ENCODE results near the gene AP5B1. TPM values are rescaled to one million over a fixed set of nuclear protein-coding genes. Genes with fewer than 3 reads are reported as not detected.
A peak's percentile ranks its signal among the peaks of the same experiment; 100 is the strongest.

The AP5B1 gene
- total RNA-seq, 1 experiment from 2014 or later: 24.2 TPM

DNA sequence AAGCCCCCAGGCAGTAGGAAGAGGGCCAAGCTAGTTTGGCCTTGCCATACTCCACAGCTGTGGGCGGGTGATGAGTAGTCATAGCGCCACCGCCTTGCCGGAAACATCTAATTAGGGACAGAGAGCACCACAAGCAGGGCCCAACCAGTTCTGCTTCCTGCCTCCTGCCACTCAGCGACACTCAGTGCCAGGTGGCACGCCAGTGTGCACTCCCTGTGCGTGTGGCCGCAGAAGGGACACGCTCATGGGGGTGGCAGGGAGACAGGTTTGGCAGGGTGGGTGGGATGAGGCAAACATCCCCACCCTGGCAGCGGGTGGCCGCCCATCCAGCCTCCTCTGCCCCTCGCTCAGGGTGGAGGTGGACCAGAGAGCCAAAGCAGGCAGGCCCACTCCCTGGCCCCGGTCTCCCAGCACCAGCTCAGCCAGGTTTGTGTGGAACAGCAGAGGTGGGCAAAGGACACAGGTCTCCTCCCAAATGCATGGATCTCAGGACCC is 11.0 kb upstream of the AP5B1 start:
- peaks cover 61% of the 10 kb centered on the region for H3K4me1 ChIP-seq (ENCODE audit: insufficient read depth, low read length)
- peaks cover 10% of the 10 kb centered on the region; the same call in 1 of the 2 replicates for H3K36me3 ChIP-seq (ENCODE audit: low read depth, low read length)
- H3K27me3 ChIP-seq (ENCODE audit: low read length): no peaks in the 10 kb centered on the region; the same call in 1 of the 2 replicates
- CTCF ChIA-PET: interaction anchor here (0.8 to 3.2 kb wide), 2 partner anchors 12 to 26 kb away, joined by 6 to 17 read pairs; partner anchors contain the start of gene AP5B1
- peak overlapping the region; percentile 39; the same call in 1 of the 2 replicates for H3K4me3 ChIP-seq (ENCODE audit: low read length)
- peaks cover 48% of the 10 kb centered on the region for H3K79me2 ChIP-seq (ENCODE audit: low read length)
- peak; percentile 77 for DNase-seq
- 0 out of 2 replicates have a peak overlapping the region, but pooled peaks have one; percentile 1 for H3K9ac ChIP-seq (ENCODE audit: low read length)
- POLR2A ChIA-PET (ENCODE audit: unreplicated experiment): interaction anchor here (0.5 kb wide), 1 partner anchor 209 kb away, joined by 18 read pairs; no protein-coding TSS in a partner anchor
- no peaks in the 10 kb centered on the region for H3K9me3 ChIP-seq (ENCODE audit: low read length)
- H3K4me2 ChIP-seq (ENCODE audit: low read length): peak overlapping the region; percentile 72
- no peaks in the 10 kb centered on the region for H3F3A ChIP-seq (ENCODE audit: low read length, unreplicated experiment)
- H3K9me2 ChIP-seq (replicated peaks; ENCODE audit: low read length): no peaks in the 10 kb centered on the region
- no peak for TF ChIP-seq EZH2 (IDR thresholded peaks at IDR 0.05; ENCODE audit: low read length, unreplicated experiment)
- TF ChIP-seq, protein P1, sequence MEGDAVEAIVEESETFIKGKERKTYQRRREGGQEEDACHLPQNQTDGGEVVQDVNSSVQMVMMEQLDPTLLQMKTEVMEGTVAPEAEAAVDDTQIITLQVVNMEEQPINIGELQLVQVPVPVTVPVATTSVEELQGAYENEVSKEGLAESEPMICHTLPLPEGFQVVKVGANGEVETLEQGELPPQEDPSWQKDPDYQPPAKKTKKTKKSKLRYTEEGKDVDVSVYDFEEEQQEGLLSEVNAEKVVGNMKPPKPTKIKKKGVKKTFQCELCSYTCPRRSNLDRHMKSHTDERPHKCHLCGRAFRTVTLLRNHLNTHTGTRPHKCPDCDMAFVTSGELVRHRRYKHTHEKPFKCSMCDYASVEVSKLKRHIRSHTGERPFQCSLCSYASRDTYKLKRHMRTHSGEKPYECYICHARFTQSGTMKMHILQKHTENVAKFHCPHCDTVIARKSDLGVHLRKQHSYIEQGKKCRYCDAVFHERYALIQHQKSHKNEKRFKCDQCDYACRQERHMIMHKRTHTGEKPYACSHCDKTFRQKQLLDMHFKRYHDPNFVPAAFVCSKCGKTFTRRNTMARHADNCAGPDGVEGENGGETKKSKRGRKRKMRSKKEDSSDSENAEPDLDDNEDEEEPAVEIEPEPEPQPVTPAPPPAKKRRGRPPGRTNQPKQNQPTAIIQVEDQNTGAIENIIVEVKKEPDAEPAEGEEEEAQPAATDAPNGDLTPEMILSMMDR (conservative IDR thresholded peaks at IDR 0.05; ENCODE audit: low read depth, low read length): 0 out of 2 replicates have a peak, but pooled peaks have one; percentile 12
- TF ChIP-seq EZH2phosphoT487 (IDR thresholded peaks at IDR 0.05; ENCODE audit: borderline replicate concordance, low read length): peak; percentile 89
- intact Hi-C loops (cut with micrococcal nuclease): no loop called here
- no peak overlapping the region for H2AFZ ChIP-seq (ENCODE audit: low read length)
- H4K20me1 ChIP-seq (ENCODE audit: low read length): peaks cover 29% of the 10 kb centered on the region; the same call in 1 of the 2 replicates
- H3K27ac ChIP-seq (ENCODE audit: low read length): peak overlapping the region; percentile 57
- BruUV-seq (replicated peaks): no TSS peak
- peak; percentile 51 for ATAC-seq

DNA sequence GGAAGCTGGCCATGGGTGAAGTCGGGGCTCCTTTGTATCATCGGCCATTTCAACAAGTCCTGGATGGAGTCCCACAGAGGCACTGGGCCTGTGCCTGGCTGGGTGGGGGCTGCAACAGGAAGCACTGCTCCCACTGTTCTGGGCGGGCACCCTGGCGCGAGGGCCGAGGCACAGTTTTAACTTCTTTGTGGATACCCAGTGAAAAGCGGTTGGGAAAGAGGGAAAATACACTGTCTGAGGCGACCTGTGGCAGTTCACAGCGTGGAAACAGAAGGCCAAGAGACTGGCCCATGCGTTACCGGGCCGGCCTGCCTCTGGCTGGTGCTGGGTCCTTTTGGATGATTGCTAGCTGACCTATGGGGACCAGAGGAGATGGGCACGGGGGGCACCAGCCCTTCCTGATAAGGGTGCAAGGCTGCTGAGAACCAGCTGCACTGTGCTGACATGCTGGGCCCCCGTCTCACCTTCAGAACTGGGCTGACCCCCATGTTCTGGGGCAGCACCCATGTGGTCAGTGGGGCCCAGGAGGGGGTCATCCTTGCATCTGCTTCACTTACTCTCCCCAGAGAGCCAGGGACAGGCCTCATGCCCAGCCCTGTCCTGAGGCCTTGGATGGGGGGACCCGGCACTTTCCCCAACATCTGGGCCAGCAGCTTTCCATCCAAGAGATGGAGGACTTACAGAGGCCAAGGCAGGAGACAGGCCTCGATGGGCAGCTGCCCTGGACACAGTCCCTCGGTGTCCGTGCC is 10.3 kb upstream of the AP5B1 start:
- H3K4me3 ChIP-seq (ENCODE audit: low read length): no peak overlapping the region
- no peak for DNase-seq
- H3K79me2 ChIP-seq (ENCODE audit: low read length): peaks cover 48% of the 10 kb centered on the region
- H3K9ac ChIP-seq (ENCODE audit: low read length): no peak overlapping the region
- peak overlapping the region; percentile 72 for H3K4me2 ChIP-seq (ENCODE audit: low read length)
- no peaks in the 10 kb centered on the region for H3K9me3 ChIP-seq (ENCODE audit: low read length)
- no TSS peak for BruUV-seq (replicated peaks)
- no peak overlapping the region for H3K27ac ChIP-seq (ENCODE audit: low read length)
- no peaks in the 10 kb centered on the region; the same call in 1 of the 2 replicates for H3K27me3 ChIP-seq (ENCODE audit: low read length)
- ATAC-seq: no peak
- POLR2A ChIA-PET (ENCODE audit: unreplicated experiment): no interaction called here
- intact Hi-C loops (cut with micrococcal nuclease): no loop called here
- no peak for TF ChIP-seq EZH2phosphoT487 (IDR thresholded peaks at IDR 0.05; ENCODE audit: borderline replicate concordance, low read length)
- CTCF ChIA-PET: interaction anchor here (0.8 to 3.2 kb wide), 2 partner anchors 11 to 27 kb away, joined by 6 to 17 read pairs; partner anchors contain the start of gene AP5B1
- peaks cover 66% of the 10 kb centered on the region for H3K4me1 ChIP-seq (ENCODE audit: insufficient read depth, low read length)
- H3K36me3 ChIP-seq (ENCODE audit: low read depth, low read length): peaks cover 10% of the 10 kb centered on the region; the same call in 1 of the 2 replicates
- no peak overlapping the region for H2AFZ ChIP-seq (ENCODE audit: low read length)
- H4K20me1 ChIP-seq (ENCODE audit: low read length): peaks cover 29% of the 10 kb centered on the region; the same call in 1 of the 2 replicates
- no peaks in the 10 kb centered on the region for H3K9me2 ChIP-seq (replicated peaks; ENCODE audit: low read length)
- no peaks in the 10 kb centered on the region for H3F3A ChIP-seq (ENCODE audit: low read length, unreplicated experiment)

DNA sequence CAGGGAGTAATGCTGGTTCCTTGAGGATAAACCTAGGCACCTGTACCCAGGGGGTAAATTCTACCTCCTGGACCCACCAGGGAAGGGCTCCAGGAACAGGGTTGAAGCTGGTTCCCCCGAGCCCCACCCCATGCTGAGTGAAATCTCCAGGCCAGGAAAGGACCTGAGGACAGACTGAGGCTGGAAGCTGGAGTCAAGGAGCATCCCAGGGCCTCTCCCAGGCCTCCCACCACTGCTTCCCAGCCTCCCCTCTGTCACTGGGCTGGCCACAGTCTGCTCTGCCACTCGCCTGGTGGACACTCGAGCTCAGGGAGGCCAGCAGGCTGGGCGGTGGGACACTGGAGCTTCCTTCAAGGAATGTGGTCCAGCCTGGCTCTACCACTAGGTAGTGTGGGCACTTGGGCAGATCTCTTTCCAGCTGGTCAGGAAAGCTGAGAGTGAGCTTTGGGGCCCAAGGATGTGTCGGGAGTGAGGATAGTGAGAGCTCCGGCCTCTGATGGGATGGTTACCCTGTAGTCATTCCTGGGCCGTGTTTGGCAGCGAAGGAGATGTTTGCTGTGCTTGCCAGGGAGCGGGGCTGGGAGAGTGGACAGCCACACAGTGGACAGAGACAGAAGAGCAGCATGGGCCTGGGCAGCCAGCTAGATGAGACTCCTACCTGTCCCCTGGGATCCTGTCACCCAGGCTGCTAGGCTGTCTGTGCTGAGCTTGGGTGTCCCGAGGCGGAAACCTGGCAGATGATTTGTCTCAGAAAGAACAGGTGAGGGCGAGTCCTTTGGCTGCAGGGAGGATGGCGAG is 9.5 kb upstream of the AP5B1 start:
- BruUV-seq (replicated peaks): no TSS peak
- Histone ChIP-seq H3K4me2 (ENCODE audit: low read length) (peak overlapping the region; percentile 27), H3K4me1 (ENCODE audit: insufficient read depth, low read length) (peaks cover 71% of the 10 kb centered on the region), H3K9ac (ENCODE audit: low read length) (no peak overlapping the region), H3K79me2 (ENCODE audit: low read length) (peaks cover 48% of the 10 kb centered on the region), H3K27me3 (ENCODE audit: low read length) (no peaks in the 10 kb centered on the region; the same call in 1 of the 2 replicates), H2AFZ (ENCODE audit: low read length) (no peak overlapping the region), H3K36me3 (ENCODE audit: low read depth, low read length) (peaks cover 10% of the 10 kb centered on the region; the same call in 1 of the 2 replicates), H3F3A (ENCODE audit: low read length, unreplicated experiment) (no peaks in the 10 kb centered on the region), H3K9me3 (ENCODE audit: low read length) (no peaks in the 10 kb centered on the region), H3K27ac (ENCODE audit: low read length) (no peak overlapping the region), H4K20me1 (ENCODE audit: low read length) (peaks cover 29% of the 10 kb centered on the region; the same call in 1 of the 2 replicates), H3K4me3 (ENCODE audit: low read length) (no peak overlapping the region), H3K9me2 (replicated peaks; ENCODE audit: low read length) (no peaks in the 10 kb centered on the region)
- CTCF ChIA-PET: interaction anchor here (0.5 to 3.2 kb wide), 3 partner anchors 10 to 26 kb away, joined by 4 to 17 read pairs (median 4); partner anchors contain the start of gene AP5B1
- POLR2A ChIA-PET (ENCODE audit: unreplicated experiment): no interaction called here
- ATAC-seq: no peak
- no peak for DNase-seq
- intact Hi-C loops (cut with micrococcal nuclease): no loop called here
- TF ChIP-seq EZH2 (IDR thresholded peaks at IDR 0.05; ENCODE audit: low read length, unreplicated experiment) (no peak), EZH2phosphoT487 (IDR thresholded peaks at IDR 0.05; ENCODE audit: borderline replicate concordance, low read length) (no peak)
- TF ChIP-seq, protein P1 (conservative IDR thresholded peaks at IDR 0.05; ENCODE audit: low read depth, low read length): no peak
